ENCODE measurements around the gene RBCK1. TPM values are rescaled to one million over a fixed set of nuclear protein-coding genes. Genes with fewer than 3 reads are reported as not detected.

Gene RBCK1
- total and polyA plus RNA-seq, 10 of the 15 experiments (the other 5 are each of a cell fraction or from before 2014, with no cell fraction given) = 14.1 to 99.7 (median 76.0) TPM

DNA sequence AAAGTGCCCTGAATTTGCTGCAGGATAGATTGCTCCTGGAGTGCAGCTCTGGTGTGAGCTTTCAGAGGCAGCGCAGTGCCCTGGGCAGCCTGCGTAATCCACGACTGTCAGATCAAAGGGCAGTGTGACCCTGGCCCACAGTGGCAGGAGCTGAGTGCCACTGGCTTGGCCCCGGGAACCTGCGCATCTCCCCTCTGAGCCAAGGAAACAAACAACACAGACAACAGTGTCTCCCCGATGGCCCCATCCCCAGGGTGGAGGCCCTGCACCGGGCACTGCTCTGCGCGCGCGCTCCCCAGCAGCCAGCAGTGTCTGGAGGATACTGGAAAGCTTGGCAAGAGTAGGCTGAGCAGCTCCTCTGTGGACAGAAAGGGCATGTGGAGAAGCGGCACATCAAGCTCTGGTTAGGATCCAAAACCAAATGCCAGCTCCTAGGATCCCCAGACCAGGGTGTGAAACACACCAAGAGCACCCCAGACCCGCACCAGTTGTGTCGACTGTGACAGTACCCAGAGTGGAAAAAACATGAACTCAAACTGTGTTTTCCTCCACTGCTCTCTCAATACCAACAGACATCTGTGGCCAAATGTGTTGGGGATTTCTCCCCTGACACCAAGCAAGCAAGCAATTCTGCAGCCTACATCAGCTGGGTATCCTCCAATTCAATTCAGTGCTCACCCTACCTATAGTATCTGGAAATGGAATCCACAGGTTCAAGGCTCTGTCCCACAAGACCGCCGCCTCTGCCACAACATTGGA is 26.7 kb downstream of the RBCK1 start:
- no TSS peak for BruUV-seq (replicated peaks)
- POLR2A ChIA-PET = interaction anchor here (0.6 kb wide), 2 partner anchors 13 to 157 kb away, joined by 3 to 6 read pairs; no protein-coding TSS in a partner anchor
- ATAC-seq (no peak), DNase-seq (ENCODE audit: low read depth, low spot score) (no peak), FAIRE-seq (no peak)
- H3K36me3 ChIP-seq (ENCODE audit: control insufficient read depth in 2 of 2, insufficient read depth in 2 of 2, low read length in 1 of 2) = peaks cover 25% of the 10 kb centered on the region in 2 experiments; a peak in 3 of 4 replicates
- H3K9me3 ChIP-seq (replicated peaks; ENCODE audit: control insufficient read depth, insufficient read depth, low read length) = no peaks in the 10 kb centered on the region
- no peak overlapping the region for H3K9ac ChIP-seq (ENCODE audit: control insufficient read depth, insufficient read depth, low read length)
- 84% methylated on average over 16 of the region's 16 CpGs for WGBS (ENCODE audit: insufficient coverage, insufficient replicate concordance, low lambda C conversion rate, missing lambda C conversion rate)
- H3K27ac ChIP-seq (ENCODE audit: control insufficient read depth, insufficient read depth) = peak overlapping the region; percentile 92; the same call in 1 of the 2 replicates
- in situ Hi-C loops (cut with MboI) (no loop called here), intact Hi-C loops (cut with micrococcal nuclease; ENCODE audit: unreplicated experiment) (no loop called here)
- no peak overlapping the region for H2AFZ ChIP-seq (ENCODE audit: control insufficient read depth, low read depth, low read length)
- no peaks in the 10 kb centered on the region for H3K79me2 ChIP-seq (ENCODE audit: control insufficient read depth, insufficient read depth, low read length)
- peak overlapping the region; percentile 72; the same call in 1 of the 2 replicates for H3K4me2 ChIP-seq (ENCODE audit: control insufficient read depth, insufficient read depth)
- TF ChIP-seq POLR2AphosphoS2 (IDR thresholded peaks at IDR 0.05; ENCODE audit: low read depth, low read length) (no peak), POLR2A (IDR thresholded peaks at IDR 0.05; ENCODE audit: low read depth, low read length) (peak; percentile 42; the same call in 1 of the 2 replicates)
- H3K27me3 ChIP-seq (replicated peaks in 1 of 2; ENCODE audit: control insufficient read depth in 2 of 2, insufficient read depth in 2 of 2, low read length in 1 of 2) = no peaks in the 10 kb centered on the region
- CTCF ChIA-PET = no interaction called here
- H3K4me1 ChIP-seq (ENCODE audit: control insufficient read depth, insufficient read depth, low read length) = peaks cover 44% of the 10 kb centered on the region
- H3K4me3 ChIP-seq = no peak overlapping the region
- H4K20me1 ChIP-seq (ENCODE audit: control insufficient read depth, insufficient read depth) = no peaks in the 10 kb centered on the region
- RAD21 ChIA-PET (ENCODE audit: unreplicated experiment) = no interaction called here
- SMC1A ChIA-PET (ENCODE audit: uncharacterized antibody, unreplicated experiment) = no interaction called here

DNA sequence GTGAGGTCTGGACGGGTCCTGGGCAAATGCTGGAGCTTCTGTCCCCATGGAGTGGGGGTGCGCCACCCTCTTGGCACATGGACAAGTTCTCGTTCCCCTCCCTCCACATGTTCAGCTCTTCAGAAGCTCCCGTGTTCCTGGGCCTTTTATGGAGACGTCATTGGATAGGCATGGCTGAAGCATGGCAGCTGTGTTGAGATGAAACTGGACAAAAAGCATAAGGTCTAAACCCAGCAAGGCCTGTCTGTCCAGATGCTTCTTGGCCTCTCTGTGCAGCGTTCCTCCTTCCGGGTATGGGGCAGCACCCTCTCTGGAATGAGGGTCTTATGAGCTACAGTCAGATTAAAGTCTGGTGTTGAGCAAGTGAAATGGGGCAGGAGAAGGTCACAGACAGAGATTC is 27.5 kb downstream of the RBCK1 start:
- Histone ChIP-seq H3K79me2 (ENCODE audit: control insufficient read depth, insufficient read depth, low read length) (no peaks in the 10 kb centered on the region), H3K36me3 (ENCODE audit: control insufficient read depth in 2 of 2, insufficient read depth in 2 of 2, low read length in 1 of 2) (peaks cover 23 to 32% of the 10 kb centered on the region in 2 experiments; a peak in 3 of 4 replicates), H3K27me3 (replicated peaks in 1 of 2; ENCODE audit: control insufficient read depth in 2 of 2, insufficient read depth in 2 of 2, low read length in 1 of 2) (no peaks in the 10 kb centered on the region), H2AFZ (ENCODE audit: control insufficient read depth, low read depth, low read length) (no peak overlapping the region), H3K9me3 (replicated peaks; ENCODE audit: control insufficient read depth, insufficient read depth, low read length) (no peaks in the 10 kb centered on the region), H3K4me1 (ENCODE audit: control insufficient read depth, insufficient read depth, low read length) (peaks cover 44% of the 10 kb centered on the region), H3K9ac (ENCODE audit: control insufficient read depth, insufficient read depth, low read length) (no peak overlapping the region), H3K4me3 (no peak overlapping the region), H3K4me2 (ENCODE audit: control insufficient read depth, insufficient read depth) (no peak overlapping the region), H4K20me1 (ENCODE audit: control insufficient read depth, insufficient read depth) (no peaks in the 10 kb centered on the region), H3K27ac (ENCODE audit: control insufficient read depth, insufficient read depth) (no peak overlapping the region)
- ATAC-seq (no peak), DNase-seq (ENCODE audit: low read depth, low spot score) (no peak), FAIRE-seq (no peak)
- POLR2A ChIA-PET = no interaction called here
- RAD21 ChIA-PET (ENCODE audit: unreplicated experiment) = no interaction called here
- no TSS peak for BruUV-seq (replicated peaks)
- SMC1A ChIA-PET (ENCODE audit: uncharacterized antibody, unreplicated experiment) = no interaction called here
- WGBS (ENCODE audit: insufficient coverage, insufficient replicate concordance, low lambda C conversion rate, missing lambda C conversion rate) = 91% methylated on average over 7 of the region's 7 CpGs
- intact Hi-C loops (cut with micrococcal nuclease; ENCODE audit: unreplicated experiment) (no loop called here), in situ Hi-C loops (cut with MboI) (no loop called here)
- CTCF ChIA-PET = no interaction called here
- TF ChIP-seq FOXK2 (IDR thresholded peaks at IDR 0.05) (no peak), SKIL (IDR thresholded peaks at IDR 0.05; ENCODE audit: low read depth, poor library complexity, severe bottlenecking) (no peak), ZBTB4 (CRISPR knock-in tag; IDR thresholded peaks at IDR 0.05) (no peak), TAF1 (IDR thresholded peaks at IDR 0.05; ENCODE audit: borderline replicate concordance, low read depth, low read length) (no peak), ZNF24 (IDR thresholded peaks at IDR 0.05) (no peak), PAX8 (IDR thresholded peaks at IDR 0.05) (no peak), ZNF274 (IDR thresholded peaks at IDR 0.05; ENCODE audit: insufficient read depth, insufficient read length) (no peak)
- TF ChIP-seq, protein P1, sequence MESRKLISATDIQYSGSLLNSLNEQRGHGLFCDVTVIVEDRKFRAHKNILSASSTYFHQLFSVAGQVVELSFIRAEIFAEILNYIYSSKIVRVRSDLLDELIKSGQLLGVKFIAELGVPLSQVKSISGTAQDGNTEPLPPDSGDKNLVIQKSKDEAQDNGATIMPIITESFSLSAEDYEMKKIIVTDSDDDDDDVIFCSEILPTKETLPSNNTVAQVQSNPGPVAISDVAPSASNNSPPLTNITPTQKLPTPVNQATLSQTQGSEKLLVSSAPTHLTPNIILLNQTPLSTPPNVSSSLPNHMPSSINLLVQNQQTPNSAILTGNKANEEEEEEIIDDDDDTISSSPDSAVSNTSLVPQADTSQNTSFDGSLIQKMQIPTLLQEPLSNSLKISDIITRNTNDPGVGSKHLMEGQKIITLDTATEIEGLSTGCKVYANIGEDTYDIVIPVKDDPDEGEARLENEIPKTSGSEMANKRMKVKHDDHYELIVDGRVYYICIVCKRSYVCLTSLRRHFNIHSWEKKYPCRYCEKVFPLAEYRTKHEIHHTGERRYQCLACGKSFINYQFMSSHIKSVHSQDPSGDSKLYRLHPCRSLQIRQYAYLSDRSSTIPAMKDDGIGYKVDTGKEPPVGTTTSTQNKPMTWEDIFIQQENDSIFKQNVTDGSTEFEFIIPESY (IDR thresholded peaks at IDR 0.05) = no peak

All from GM12878 (cell line).